ENCODE data around the gene KYNU.

DNA sequence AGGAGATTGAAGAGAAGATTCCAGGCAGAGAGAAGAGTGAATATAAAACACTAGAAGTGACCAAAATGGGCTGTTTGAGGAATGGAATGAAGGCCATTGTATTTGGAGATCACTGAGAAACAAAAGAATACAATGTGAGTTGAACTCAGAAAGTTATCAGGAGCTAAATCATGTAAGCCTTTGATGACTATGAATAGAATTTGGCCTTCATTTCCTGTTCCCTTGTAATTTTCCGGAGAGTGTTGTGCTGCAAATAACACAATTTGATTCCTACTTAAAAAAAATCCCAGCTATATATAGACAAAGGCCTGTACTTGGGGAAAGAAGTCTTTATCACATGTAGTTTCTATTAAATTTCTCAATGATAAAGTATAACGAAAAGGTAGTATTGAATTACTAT lies 33.7 kb upstream of the KYNU start:
- TF ChIP-seq, protein P1, sequence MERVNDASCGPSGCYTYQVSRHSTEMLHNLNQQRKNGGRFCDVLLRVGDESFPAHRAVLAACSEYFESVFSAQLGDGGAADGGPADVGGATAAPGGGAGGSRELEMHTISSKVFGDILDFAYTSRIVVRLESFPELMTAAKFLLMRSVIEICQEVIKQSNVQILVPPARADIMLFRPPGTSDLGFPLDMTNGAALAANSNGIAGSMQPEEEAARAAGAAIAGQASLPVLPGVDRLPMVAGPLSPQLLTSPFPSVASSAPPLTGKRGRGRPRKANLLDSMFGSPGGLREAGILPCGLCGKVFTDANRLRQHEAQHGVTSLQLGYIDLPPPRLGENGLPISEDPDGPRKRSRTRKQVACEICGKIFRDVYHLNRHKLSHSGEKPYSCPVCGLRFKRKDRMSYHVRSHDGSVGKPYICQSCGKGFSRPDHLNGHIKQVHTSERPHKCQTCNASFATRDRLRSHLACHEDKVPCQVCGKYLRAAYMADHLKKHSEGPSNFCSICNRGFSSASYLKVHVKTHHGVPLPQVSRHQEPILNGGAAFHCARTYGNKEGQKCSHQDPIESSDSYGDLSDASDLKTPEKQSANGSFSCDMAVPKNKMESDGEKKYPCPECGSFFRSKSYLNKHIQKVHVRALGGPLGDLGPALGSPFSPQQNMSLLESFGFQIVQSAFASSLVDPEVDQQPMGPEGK (CRISPR knock-in tag; IDR thresholded peaks at IDR 0.05; ENCODE audit: borderline replicate concordance): no peak
- TF ChIP-seq ZNF565 (CRISPR knock-in tag; conservative IDR thresholded peaks at IDR 0.05; ENCODE audit: low read depth) (no peak), ZFP30 (CRISPR knock-in tag; IDR thresholded peaks at IDR 0.05) (no peak), ZNF70 (CRISPR knock-in tag; IDR thresholded peaks at IDR 0.05) (no peak), ZNF8 (CRISPR knock-in tag; IDR thresholded peaks at IDR 0.05) (no peak), BACH2 (CRISPR knock-in tag; IDR thresholded peaks at IDR 0.05; ENCODE audit: borderline replicate concordance) (no peak), ARNTL (CRISPR knock-in tag; IDR thresholded peaks at IDR 0.05; ENCODE audit: borderline replicate concordance, low read depth) (no peak), RARB (CRISPR knock-in tag; IDR thresholded peaks at IDR 0.05) (no peak), ZC3H10 (CRISPR knock-in tag; IDR thresholded peaks at IDR 0.05) (no peak), ZFP3 (CRISPR knock-in tag; IDR thresholded peaks at IDR 0.05) (no peak), TOX (CRISPR knock-in tag; IDR thresholded peaks at IDR 0.05; ENCODE audit: borderline replicate concordance) (no peak)
- TF ChIP-seq, protein P2, sequence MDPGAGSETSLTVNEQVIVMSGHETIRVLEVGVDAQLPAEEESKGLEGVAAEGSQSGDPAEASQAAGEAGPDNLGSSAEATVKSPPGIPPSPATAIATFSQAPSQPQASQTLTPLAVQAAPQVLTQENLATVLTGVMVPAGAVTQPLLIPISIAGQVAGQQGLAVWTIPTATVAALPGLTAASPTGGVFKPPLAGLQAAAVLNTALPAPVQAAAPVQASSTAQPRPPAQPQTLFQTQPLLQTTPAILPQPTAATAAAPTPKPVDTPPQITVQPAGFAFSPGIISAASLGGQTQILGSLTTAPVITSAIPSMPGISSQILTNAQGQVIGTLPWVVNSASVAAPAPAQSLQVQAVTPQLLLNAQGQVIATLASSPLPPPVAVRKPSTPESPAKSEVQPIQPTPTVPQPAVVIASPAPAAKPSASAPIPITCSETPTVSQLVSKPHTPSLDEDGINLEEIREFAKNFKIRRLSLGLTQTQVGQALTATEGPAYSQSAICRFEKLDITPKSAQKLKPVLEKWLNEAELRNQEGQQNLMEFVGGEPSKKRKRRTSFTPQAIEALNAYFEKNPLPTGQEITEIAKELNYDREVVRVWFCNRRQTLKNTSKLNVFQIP (CRISPR knock-in tag; IDR thresholded peaks at IDR 0.05; ENCODE audit: borderline replicate concordance, low read depth): no peak
- TF ChIP-seq, protein P3, sequence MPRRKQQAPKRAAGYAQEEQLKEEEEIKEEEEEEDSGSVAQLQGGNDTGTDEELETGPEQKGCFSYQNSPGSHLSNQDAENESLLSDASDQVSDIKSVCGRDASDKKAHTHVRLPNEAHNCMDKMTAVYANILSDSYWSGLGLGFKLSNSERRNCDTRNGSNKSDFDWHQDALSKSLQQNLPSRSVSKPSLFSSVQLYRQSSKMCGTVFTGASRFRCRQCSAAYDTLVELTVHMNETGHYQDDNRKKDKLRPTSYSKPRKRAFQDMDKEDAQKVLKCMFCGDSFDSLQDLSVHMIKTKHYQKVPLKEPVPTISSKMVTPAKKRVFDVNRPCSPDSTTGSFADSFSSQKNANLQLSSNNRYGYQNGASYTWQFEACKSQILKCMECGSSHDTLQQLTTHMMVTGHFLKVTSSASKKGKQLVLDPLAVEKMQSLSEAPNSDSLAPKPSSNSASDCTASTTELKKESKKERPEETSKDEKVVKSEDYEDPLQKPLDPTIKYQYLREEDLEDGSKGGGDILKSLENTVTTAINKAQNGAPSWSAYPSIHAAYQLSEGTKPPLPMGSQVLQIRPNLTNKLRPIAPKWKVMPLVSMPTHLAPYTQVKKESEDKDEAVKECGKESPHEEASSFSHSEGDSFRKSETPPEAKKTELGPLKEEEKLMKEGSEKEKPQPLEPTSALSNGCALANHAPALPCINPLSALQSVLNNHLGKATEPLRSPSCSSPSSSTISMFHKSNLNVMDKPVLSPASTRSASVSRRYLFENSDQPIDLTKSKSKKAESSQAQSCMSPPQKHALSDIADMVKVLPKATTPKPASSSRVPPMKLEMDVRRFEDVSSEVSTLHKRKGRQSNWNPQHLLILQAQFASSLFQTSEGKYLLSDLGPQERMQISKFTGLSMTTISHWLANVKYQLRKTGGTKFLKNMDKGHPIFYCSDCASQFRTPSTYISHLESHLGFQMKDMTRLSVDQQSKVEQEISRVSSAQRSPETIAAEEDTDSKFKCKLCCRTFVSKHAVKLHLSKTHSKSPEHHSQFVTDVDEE (CRISPR knock-in tag; IDR thresholded peaks at IDR 0.05): no peak
- TF ChIP-seq, protein P4, sequence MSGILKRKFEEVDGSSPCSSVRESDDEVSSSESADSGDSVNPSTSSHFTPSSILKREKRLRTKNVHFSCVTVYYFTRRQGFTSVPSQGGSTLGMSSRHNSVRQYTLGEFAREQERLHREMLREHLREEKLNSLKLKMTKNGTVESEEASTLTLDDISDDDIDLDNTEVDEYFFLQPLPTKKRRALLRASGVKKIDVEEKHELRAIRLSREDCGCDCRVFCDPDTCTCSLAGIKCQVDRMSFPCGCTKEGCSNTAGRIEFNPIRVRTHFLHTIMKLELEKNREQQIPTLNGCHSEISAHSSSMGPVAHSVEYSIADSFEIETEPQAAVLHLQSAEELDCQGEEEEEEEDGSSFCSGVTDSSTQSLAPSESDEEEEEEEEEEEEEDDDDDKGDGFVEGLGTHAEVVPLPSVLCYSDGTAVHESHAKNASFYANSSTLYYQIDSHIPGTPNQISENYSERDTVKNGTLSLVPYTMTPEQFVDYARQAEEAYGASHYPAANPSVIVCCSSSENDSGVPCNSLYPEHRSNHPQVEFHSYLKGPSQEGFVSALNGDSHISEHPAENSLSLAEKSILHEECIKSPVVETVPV (CRISPR knock-in tag; IDR thresholded peaks at IDR 0.05): no peak
